ENCODE measurements around the gene MLLT10. TPM values are rescaled to one million over a fixed set of nuclear protein-coding genes. Genes with fewer than 3 reads are reported as not detected.

MLLT10 gene
- total RNA-seq, 1 experiment from 2014 or later = 72.3 TPM

DNA sequence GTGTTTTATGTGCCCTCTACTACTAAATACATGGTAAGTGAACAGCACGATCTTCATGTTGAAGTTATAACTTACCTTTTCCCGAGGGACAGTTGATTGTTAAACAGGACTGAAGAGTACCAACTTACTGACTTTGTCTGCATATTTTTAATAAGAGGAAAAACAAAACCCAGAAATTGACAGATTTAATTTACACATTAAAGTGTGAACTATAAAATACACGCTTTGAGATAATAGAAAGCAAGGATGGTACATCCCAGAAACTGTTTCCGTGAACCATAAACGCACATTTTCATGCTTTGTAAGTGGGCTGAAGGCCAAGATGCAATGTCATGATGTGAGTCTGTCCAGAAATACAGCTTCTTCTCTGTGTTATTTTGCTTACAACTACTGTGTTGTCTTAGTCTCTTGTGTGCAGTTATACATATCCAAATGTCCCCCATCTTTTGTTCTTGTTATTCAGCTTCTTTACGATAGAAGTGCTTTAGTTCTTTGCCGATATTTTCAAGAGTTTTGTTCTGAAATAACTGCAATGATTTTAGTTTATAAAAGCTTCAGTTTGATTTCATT, 190.1 kb downstream of the MLLT10 start:
- Histone ChIP-seq H3T11ph (ENCODE audit: low read length) (no peak overlapping the region), H2BK5ac (ENCODE audit: insufficient read length, low read length) (no peak overlapping the region), H3K79me2 (ENCODE audit: insufficient read depth, low read length) (no peaks in the 10 kb centered on the region), H4K91ac (ENCODE audit: insufficient read length, low read depth, low read length) (no peak overlapping the region), H3K9ac (ENCODE audit: extremely low read depth, insufficient read length, low read length) (no peak overlapping the region), H3K27ac (ENCODE audit: insufficient read length, low read depth, low read length) (no peak overlapping the region), H3K23ac (ENCODE audit: insufficient read length, low read depth, low read length) (no peak overlapping the region), H3K23me2 (ENCODE audit: insufficient read length, low read depth, low read length, poor library complexity, severe bottlenecking) (no peaks in the 10 kb centered on the region), H3K4me1 (ENCODE audit: insufficient read depth, low read length) (peaks cover 3% of the 10 kb centered on the region; the same call in 1 of the 2 replicates), H3K56ac (ENCODE audit: insufficient read length, low read depth, low read length) (no peak overlapping the region), H2BK12ac (ENCODE audit: insufficient read length, low read depth, low read length) (no peak overlapping the region), H3K14ac (ENCODE audit: insufficient read depth, low read length) (no peak overlapping the region), H4K8ac (replicated peaks; ENCODE audit: insufficient read length, low read depth, low read length) (no peak overlapping the region), H2BK120ac (ENCODE audit: low read depth, low read length, poor library complexity, severe bottlenecking) (no peak overlapping the region), H3K27me3 (ENCODE audit: insufficient read depth, low read length) (no peaks in the 10 kb centered on the region), H2BK15ac (ENCODE audit: low read depth, low read length) (no peak overlapping the region), H2AFZ (ENCODE audit: low read length) (no peak overlapping the region), H3K9me3 (ENCODE audit: control insufficient read depth, low read depth, low read length) (no peaks in the 10 kb centered on the region), H2BK20ac (ENCODE audit: low read depth, low read length, poor library complexity, severe bottlenecking) (no peak overlapping the region), H3K4me2 (ENCODE audit: insufficient read depth, insufficient read length, low read length) (no peak overlapping the region), H4K20me1 (ENCODE audit: control insufficient read depth, insufficient read depth, insufficient read length) (no peaks in the 10 kb centered on the region), H4K5ac (ENCODE audit: insufficient read length, low read depth, low read length) (no peak overlapping the region), H3K4ac (ENCODE audit: low read depth, low read length) (no peak overlapping the region), H3K18ac (ENCODE audit: insufficient read length, low read depth, low read length) (no peak overlapping the region), H3K79me1 (ENCODE audit: insufficient read depth, low read depth, low read length, poor library complexity, severe bottlenecking) (no peaks in the 10 kb centered on the region), H2AK5ac (ENCODE audit: insufficient read length, low read length) (no peak overlapping the region)
- H3K36me3 Mint-ChIP-seq (ENCODE audit: insufficient read depth in 1 of 3, low read depth in 3 of 3) = peaks cover 2 to 27% (median 15%) of the 10 kb centered on the region in 3 experiments; a peak in 4 of 7 replicates
- peaks cover 37 to 38% of the 10 kb centered on the region in 2 experiments for H3K4me1 Mint-ChIP-seq
- no peak overlapping the region for H3K4me3 Mint-ChIP-seq
- peak overlapping the region in 2 of 3 experiments; percentile 34 to 73; a peak in 2 of 7 replicates for H3K27ac Mint-ChIP-seq
- no peaks in the 10 kb centered on the region; a peak in 1 of 5 replicates for H3K9me3 Mint-ChIP-seq
- TF ChIP-seq CTCF (conservative IDR thresholded peaks at IDR 0.05) = no peak
- WGBS (ENCODE audit: extremely low coverage, insufficient read length, low lambda C conversion rate) = no CpG with 5 or more reads among the region's 7 CpGs
- H3K27me3 Mint-ChIP-seq (ENCODE audit: low read depth) = no peaks in the 10 kb centered on the region
- DNase-seq = no peak
